GM12865 (cell line): ENCODE measurements around the gene MTARC1.
A peak's percentile ranks its signal among the peaks of the same experiment; 100 is the strongest.

ENCODE experiments used
- DNase-seq: peaks from one replicate; pipeline ENCODE4 v3.0.0; 2010; ENCODE audit warnings: low read depth
- H3K4me3 ChIP-seq: 2 replicates; pipeline ENCODE4 v1.5.1; 2011; ENCODE audit warnings: mild to moderate bottlenecking, low read depth, low read length, control low read depth
- TF ChIP-seq, protein P1 (sequence below): IDR thresholded peaks from 2 replicates; pipeline ENCODE4 v1.5.1; 2011; ENCODE audit warnings: low read length, control low read depth, low read depth, inconsistent platforms; ENCODE audit not compliant: insufficient read depth; ENCODE audit errors: missing control alignments

The MTARC1 gene

DNA sequence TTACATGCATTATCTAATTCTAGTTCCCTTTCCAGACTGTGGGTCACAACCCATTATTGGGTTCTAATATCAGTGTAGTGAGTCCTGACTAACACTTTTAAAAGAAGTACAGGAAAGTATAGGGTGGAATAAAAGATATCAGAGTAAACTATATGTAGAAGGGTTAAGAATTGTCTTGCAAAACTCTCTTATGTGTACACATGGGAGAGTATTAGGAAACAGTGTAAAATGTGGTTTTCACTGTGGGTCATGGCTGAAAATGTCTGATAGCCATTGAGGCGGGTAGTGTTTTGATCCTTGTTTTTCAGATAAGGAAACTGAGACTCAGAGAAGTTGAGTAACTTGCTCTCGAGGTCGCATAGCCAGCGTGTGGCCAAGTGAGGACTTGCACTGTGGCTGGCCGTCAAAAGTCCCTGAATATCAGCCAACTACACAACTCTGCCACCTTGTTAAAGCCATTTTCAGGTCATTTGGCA lies 18.5 kb upstream of the MTARC1 start:
- TF ChIP-seq, protein P1, sequence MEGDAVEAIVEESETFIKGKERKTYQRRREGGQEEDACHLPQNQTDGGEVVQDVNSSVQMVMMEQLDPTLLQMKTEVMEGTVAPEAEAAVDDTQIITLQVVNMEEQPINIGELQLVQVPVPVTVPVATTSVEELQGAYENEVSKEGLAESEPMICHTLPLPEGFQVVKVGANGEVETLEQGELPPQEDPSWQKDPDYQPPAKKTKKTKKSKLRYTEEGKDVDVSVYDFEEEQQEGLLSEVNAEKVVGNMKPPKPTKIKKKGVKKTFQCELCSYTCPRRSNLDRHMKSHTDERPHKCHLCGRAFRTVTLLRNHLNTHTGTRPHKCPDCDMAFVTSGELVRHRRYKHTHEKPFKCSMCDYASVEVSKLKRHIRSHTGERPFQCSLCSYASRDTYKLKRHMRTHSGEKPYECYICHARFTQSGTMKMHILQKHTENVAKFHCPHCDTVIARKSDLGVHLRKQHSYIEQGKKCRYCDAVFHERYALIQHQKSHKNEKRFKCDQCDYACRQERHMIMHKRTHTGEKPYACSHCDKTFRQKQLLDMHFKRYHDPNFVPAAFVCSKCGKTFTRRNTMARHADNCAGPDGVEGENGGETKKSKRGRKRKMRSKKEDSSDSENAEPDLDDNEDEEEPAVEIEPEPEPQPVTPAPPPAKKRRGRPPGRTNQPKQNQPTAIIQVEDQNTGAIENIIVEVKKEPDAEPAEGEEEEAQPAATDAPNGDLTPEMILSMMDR, result no peak
- H3K4me3 ChIP-seq, result no peak overlapping the region
- DNase-seq, result no peak

DNA sequence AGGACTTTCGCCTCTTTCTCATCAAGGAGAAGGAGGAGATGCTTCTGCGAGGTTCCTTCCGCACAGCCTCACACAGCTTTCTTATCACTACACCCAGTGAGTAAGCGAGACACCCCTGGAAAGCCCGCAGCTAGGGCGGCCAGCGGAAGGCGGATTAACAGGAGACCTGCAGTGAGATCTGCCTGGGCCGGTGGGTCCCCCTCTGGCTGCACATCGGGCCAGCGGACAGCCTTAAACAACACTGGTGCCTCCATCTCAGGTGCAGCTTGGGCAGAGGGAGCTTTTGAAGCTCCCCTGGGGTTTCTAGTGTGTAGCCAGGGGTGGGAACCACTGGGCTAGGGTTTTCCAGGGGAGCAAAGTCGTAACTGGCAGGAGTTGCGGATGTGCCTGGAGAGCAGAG lies 17.5 kb upstream of the MTARC1 start:
- DNase-seq, result no peak
- no peak overlapping the region for H3K4me3 ChIP-seq
- TF ChIP-seq, protein P1, result no peak

DNA sequence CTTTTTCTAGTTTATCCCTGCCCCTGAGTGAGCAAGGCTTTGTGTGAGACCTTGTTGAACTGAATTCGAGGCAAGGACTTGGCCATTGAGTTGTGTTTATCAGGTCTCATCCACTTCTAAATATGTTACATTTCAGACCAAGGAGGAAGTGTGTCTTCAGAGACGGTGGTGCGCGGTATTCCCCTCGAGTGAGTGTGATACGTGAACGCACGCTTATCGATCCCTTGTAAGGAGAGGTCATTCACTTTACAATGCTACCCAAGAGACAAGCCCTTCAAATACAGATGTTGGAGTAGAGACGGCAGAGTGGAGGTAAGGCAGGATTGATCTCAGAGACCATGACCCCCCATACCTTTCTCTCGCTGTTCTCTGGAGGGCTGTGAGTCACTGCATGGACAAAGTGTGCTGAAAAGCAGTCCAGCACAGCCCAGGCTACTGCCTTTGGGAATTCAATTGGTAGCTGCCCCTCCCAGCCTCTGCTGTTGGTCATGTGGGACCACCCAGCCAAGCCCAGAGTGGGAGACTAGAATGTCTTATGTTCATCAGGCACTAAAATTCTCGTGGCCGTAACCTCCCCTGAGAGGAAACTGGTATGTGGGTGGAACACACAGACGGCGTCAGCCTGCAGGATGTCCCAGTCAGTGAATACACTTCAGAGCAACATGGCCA lies 16.3 kb upstream of the MTARC1 start:
- peak overlapping the region; percentile 55 for H3K4me3 ChIP-seq
- TF ChIP-seq, protein P1, result no peak
- DNase-seq, result peak; percentile 77

DNA sequence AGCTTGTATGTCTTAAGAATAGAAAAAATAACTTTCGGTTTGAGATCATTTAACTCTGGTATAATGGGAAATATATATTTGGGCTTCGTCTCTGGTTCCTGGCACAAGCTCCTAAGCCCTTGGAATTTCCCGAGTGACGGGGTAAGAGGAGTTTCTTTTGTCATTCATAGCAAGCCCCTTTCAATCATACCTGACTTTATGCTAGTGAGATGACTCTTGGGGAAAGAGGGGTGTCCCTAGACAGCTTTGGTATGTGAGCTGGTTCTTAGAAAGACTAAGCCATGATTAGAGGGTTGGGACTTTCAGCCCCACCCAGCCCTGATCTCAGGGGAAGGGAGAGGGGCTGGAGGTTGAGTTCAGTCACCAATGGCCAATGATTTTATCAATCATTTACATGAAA lies 13.9 kb upstream of the MTARC1 start:
- H3K4me3 ChIP-seq, result no peak overlapping the region
- peak; percentile 52 for DNase-seq
- TF ChIP-seq, protein P1, result no peak

DNA sequence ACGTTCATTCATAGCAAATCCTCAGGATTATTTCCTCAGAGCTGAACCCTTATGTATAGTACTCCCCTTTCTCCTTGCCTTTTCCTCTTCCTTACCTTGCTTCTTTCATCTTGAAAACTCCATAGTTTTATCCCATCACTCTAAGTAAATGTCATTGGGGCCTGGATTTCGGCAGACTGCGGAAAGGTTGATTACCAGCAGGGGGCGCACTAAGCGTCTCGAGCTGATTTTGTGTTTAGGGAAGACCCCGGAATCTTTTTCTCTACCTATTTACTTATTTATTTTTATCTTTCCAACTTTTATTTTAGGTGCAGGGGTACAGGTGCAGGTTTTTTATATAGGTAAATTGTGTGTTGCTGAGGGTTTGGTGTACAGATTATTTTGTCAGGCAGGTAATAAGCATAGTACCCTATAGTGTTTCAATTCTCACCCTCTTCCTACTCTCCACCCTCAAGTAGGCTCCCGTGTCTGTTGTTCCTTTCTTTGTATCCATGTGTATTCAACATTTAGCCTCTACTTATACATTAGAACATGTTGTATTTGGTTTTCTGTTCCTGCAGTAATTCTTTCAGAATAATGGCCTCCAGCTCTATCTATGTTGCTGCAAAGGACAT lies 11.4 kb upstream of the MTARC1 start:
- DNase-seq, result peak; percentile 53
- TF ChIP-seq, protein P1, result peak; percentile 70
- H3K4me3 ChIP-seq, result no peak overlapping the region

DNA sequence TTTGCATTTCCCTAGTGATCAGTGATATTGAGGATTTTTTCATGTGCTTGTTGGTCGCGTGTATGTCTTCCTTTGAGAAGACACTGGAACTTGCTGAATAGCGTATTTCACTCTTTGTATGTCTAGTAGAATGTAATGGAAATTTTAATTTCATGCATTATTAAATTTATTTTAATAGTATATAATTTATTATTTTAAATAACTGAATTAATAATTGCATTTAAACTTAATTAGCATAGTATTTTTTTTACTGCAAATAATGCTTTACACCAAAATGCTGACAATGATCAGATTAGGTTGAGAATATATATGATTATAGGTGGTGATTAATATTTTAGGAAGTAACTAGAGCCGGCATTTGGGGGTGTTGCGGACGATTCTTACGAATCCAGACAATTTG lies 10.5 kb upstream of the MTARC1 start:
- TF ChIP-seq, protein P1, result no peak
- no peak for DNase-seq
- no peak overlapping the region for H3K4me3 ChIP-seq

DNA sequence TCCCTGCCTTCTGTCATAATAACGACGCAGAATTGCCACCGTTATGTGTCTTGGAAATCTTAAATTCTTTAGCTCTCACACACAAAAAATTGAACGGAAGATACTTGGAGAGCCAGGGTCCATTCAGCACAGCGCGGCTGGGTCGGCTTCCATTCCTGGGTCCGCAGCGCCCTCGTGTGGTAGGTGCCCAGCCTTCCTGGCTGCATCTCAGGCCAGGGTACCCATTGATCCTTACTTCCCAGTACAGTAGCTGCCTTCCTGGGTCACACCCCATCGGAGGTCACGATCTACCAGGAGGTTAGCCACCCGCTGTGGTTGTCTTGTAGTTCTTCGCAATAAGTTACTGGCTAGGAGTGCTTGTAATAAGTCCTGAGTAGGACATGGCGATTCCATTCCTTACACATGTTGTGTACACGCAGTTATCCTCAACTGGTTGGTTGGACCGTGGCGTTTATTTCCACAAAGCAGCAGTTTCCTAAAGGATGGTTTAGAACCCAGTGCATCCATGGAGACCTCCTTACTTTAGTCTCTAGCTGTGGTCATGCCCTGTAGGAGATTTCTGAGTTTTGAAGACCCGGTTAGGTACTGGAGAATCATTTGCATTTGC lies 9.9 kb upstream of the MTARC1 start:
- TF ChIP-seq, protein P1, result peak; percentile 94
- H3K4me3 ChIP-seq, result no peak overlapping the region
- DNase-seq, result peak; percentile 78
